Natural killer cell (primary cell): ENCODE measurements around the gene C5AR1. TPM values are rescaled to one million over a fixed set of nuclear protein-coding genes. Genes with fewer than 3 reads are reported as not detected.

Experiments
- ATAC-seq, 3 donors: fragments of 150-1000 bp in 2 of 3; fragments of 200-7000 bp in 1 of 3; cut with Tn5 transposase; 1 replicate in 1 of 3; 2 replicates in 2 of 3; pipeline ENCODE4 v1.10.0; 2021; ENCODE audit warnings: mild to moderate bottlenecking in 2 of 3, moderate library complexity in 2 of 3
- DNase-seq, 2 donors: peaks; one replicate each; pipeline versions ENCODE4 v3.0.0 to v3.0.0-alpha.2; 2013 to 2021; ENCODE audit warnings: mixed read lengths in 1 of 2
- H3K27ac ChIP-seq: one replicate; pipeline ENCODE4 v1.5.1; 2013; ENCODE audit warnings: mild to moderate bottlenecking, low read length
- H3K27me3 ChIP-seq: one replicate; pipeline ENCODE4 v1.6.1; 2013; ENCODE audit warnings: low read length; ENCODE audit not compliant: control insufficient read depth, insufficient read depth
- H3K36me3 ChIP-seq: one replicate; pipeline ENCODE4 v1.6.1; 2013; ENCODE audit warnings: low read length; ENCODE audit not compliant: control insufficient read depth, insufficient read depth
- H3K4me1 ChIP-seq: one replicate; pipeline ENCODE4 v1.6.1; 2013; ENCODE audit warnings: low read length; ENCODE audit not compliant: control insufficient read depth, insufficient read depth
- H3K4me3 ChIP-seq: one replicate; pipeline ENCODE4 v1.5.1; 2013; ENCODE audit warnings: low read length
- H3K9me3 ChIP-seq: one replicate; pipeline ENCODE4 v1.6.1; 2013; ENCODE audit warnings: low read length; ENCODE audit not compliant: control insufficient read depth, insufficient read depth
- H3K27ac Mint-ChIP-seq, 2 donors: one replicate each; pipeline ENCODE4 v1.8.0; 2022; ENCODE audit warnings: mild to moderate bottlenecking in 2 of 2, mixed read lengths in 2 of 2, moderate library complexity in 1 of 2
- H3K27me3 Mint-ChIP-seq, 2 donors: one replicate each; pipeline ENCODE4 v1.8.0; 2022; ENCODE audit warnings: low read depth in 2 of 2, mixed read lengths in 2 of 2
- H3K36me3 Mint-ChIP-seq: one replicate; pipeline ENCODE4 v1.8.0; 2022; ENCODE audit warnings: mixed read lengths
- H3K4me1 Mint-ChIP-seq, 2 donors: one replicate each; pipeline ENCODE4 v1.8.0; 2022; ENCODE audit warnings: mixed read lengths in 2 of 2
- H3K4me3 Mint-ChIP-seq: one replicate; pipeline ENCODE4 v1.8.0; 2022; ENCODE audit warnings: mild to moderate bottlenecking, moderate library complexity, mixed read lengths
- H3K9me3 Mint-ChIP-seq, 2 donors: one replicate each; pipeline ENCODE4 v1.8.0; 2022; ENCODE audit warnings: mixed read lengths in 2 of 2
- CTCF ChIP-seq: fragments of 200-600 bp; IDR thresholded peaks from one replicate; pipeline ENCODE4 v1.8.0; 2022; ENCODE audit warnings: antibody characterized with exemption
- WGBS: methylation state at CpG from one replicate; pipeline ENCODE4 v1.1.7; 2013; ENCODE audit warnings: missing lambda C conversion rate; ENCODE audit not compliant: insufficient coverage; 5-methylcytosine and 5-hydroxymethylcytosine counted together
- intact Hi-C: fragments of 100-400 bp; cut with micrococcal nuclease; formaldehyde crosslinking; loops from one replicate; pipeline ENCODE4 v1.14.2; 2022
- total RNA-seq, 4 donors: library from RNA; stranded (reverse); fragments of 120-200 nt in 1 of 4; gene quantifications; one replicate each; pipeline versions ENCODE4 v1.2.3 to v1.2.4, GENCODE V29; 2013 to 2022

Gene C5AR1
- total RNA-seq, 3 donors from 2014 or later (not counting 1 experiment from before 2014, with no cell fraction given), result 11.4 to 42.7 (median 28.7) TPM

GRCh38 chr19:47309038-47309437, 623 bp upstream of the C5AR1 start:
- no peak overlapping the region for H3K27ac Mint-ChIP-seq
- H3K4me1 Mint-ChIP-seq, result peaks cover 1 to 7% of the 10 kb centered on the region in 2 donors
- Histone ChIP-seq H3K4me1 (peaks cover 8% of the 10 kb centered on the region), H3K27ac (no peak overlapping the region), H3K36me3 (no peaks in the 10 kb centered on the region), H3K4me3 (no peak overlapping the region), H3K27me3 (no peaks in the 10 kb centered on the region), H3K9me3 (no peaks in the 10 kb centered on the region)
- no peak for ATAC-seq
- no peaks in the 10 kb centered on the region for H3K36me3 Mint-ChIP-seq
- intact Hi-C loops, result no loop called here
- no peaks in the 10 kb centered on the region for H3K9me3 Mint-ChIP-seq
- TF ChIP-seq CTCF, result no peak
- whole genome bisulfite sequencing, result 89% methylated on average over 8 of the region's 8 CpGs
- no peak overlapping the region for H3K4me3 Mint-ChIP-seq
- peaks cover 19 to 37% of the 10 kb centered on the region in 2 donors for H3K27me3 Mint-ChIP-seq
- DNase-seq, result no peak

- ATAC-seq, result no peak
- H3K36me3 Mint-ChIP-seq, result no peaks in the 10 kb centered on the region
- H3K9me3 ChIP-seq, result no peaks in the 10 kb centered on the region
- H3K27me3 ChIP-seq, result no peaks in the 10 kb centered on the region
- no peak overlapping the region for H3K27ac ChIP-seq
- intact Hi-C loops, result no loop called here
- TF ChIP-seq CTCF, result no peak
- no peaks in the 10 kb centered on the region for H3K9me3 Mint-ChIP-seq
- H3K4me3 ChIP-seq, result no peak overlapping the region
- 82% methylated on average over 1 of the region's 2 CpGs for WGBS
- H3K4me1 Mint-ChIP-seq, result peaks cover 0 to 2% of the 10 kb centered on the region in 2 donors
- no peak overlapping the region for H3K27ac Mint-ChIP-seq
- H3K4me3 Mint-ChIP-seq, result no peak overlapping the region
- no peaks in the 10 kb centered on the region for H3K36me3 ChIP-seq
- peaks cover 5% of the 10 kb centered on the region for H3K4me1 ChIP-seq
- no peak for DNase-seq
- peaks cover 20 to 34% of the 10 kb centered on the region in 2 donors for H3K27me3 Mint-ChIP-seq
Measured at GRCh38 chr19:47310323-47310722, 662 bp downstream of the C5AR1 start.

DNA sequence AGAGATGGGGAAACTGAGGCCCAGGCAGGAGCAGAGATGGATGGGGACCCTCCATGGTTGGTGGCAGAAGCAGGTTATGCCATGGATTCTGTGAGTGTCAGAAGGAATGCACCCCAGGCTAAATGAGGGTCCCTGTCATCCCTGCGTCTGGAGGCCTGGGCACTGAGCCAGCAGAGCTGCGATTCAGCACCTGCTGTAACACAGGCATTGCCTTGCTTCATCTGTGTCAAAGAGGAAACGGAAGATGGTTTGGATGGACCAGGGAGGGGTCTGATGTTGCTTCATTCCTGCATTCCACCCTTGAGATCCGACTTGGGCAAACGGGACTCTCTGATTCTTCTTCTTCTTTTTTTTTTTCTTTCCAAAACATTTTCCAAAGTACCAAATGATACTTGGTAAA, 1.2 kb downstream of the C5AR1 start:
- no peak overlapping the region for H3K4me3 ChIP-seq
- intact Hi-C loops, result no loop called here
- WGBS, result 41% methylated on average over 5 of the region's 5 CpGs

More for the DNA sequence above, 1.2 kb downstream of the C5AR1 start:
- DNase-seq (no peak), ATAC-seq (no peak)
- Mint-ChIP-seq H3K36me3 (no peaks in the 10 kb centered on the region), H3K4me3 (no peak overlapping the region), H3K27me3 (peaks cover 21 to 31% of the 10 kb centered on the region in 2 donors), H3K9me3 (no peaks in the 10 kb centered on the region), H3K27ac (no peak overlapping the region), H3K4me1 (no peaks in the 10 kb centered on the region)
- TF ChIP-seq CTCF, result no peak
- H3K27me3 ChIP-seq, result no peaks in the 10 kb centered on the region
- H3K9me3 ChIP-seq, result no peaks in the 10 kb centered on the region
- no peak overlapping the region for H3K27ac ChIP-seq
- no peaks in the 10 kb centered on the region for H3K36me3 ChIP-seq
- H3K4me1 ChIP-seq, result peaks cover 3% of the 10 kb centered on the region
